GM23338 (cell line): Measurements from ENCODE around the gene GDPD5. TPM values are rescaled to one million over a fixed set of nuclear protein-coding genes. Genes with fewer than 3 reads are reported as not detected.

Source experiments
- ATAC-seq: fragments of 200-7000 bp; cut with Tn5 transposase; 3 replicates; pipeline ENCODE4 v1.9.1; 2020
- DNase-seq: peaks from one replicate; pipeline ENCODE4 v3.0.0-alpha.2; 2015; ENCODE audit warnings: low spot score
- H2AFZ ChIP-seq: fragments of 200-600 bp; sonication (generic); 2 replicates; pipeline ENCODE4 v1.8.0; 2016; ENCODE audit warnings: antibody characterized with exemption, mild to moderate bottlenecking, moderate library complexity
- H3F3A ChIP-seq: fragments of 200-600 bp; sonication (generic); replicated peaks from 2 replicates; pipeline ENCODE4 v1.8.0; 2017; ENCODE audit warnings: antibody characterized with exemption, mixed run types, low read depth
- H3K27ac ChIP-seq: fragments of 200-600 bp; sonication (generic); 2 replicates; pipeline ENCODE4 v1.6.1; 2016; ENCODE audit warnings: low read depth
- H3K27me3 ChIP-seq: fragments of 200-600 bp; sonication (generic); 2 replicates; pipeline ENCODE4 v1.8.0; 2016; ENCODE audit warnings: mild to moderate bottlenecking, mixed run types, moderate library complexity; ENCODE audit not compliant: insufficient read depth
- H3K36me3 ChIP-seq: fragments of 200-600 bp; sonication (generic); 2 replicates; pipeline ENCODE4 v1.8.0; 2016; ENCODE audit warnings: mild to moderate bottlenecking; ENCODE audit not compliant: insufficient read depth
- H3K4me1 ChIP-seq: fragments of 200-600 bp; sonication (generic); 2 replicates; pipeline ENCODE4 v1.8.0; 2016; ENCODE audit warnings: mild to moderate bottlenecking, moderate library complexity; ENCODE audit not compliant: insufficient read depth
- H3K4me2 ChIP-seq: fragments of 200-600 bp; sonication (generic); 2 replicates; pipeline ENCODE4 v1.7.1; 2017; ENCODE audit warnings: mixed run types
- H3K4me3 ChIP-seq: fragments of 200-600 bp; sonication (generic); 2 replicates; pipeline ENCODE4 v1.6.1; 2016; ENCODE audit warnings: mixed run types
- H3K79me2 ChIP-seq: fragments of 200-600 bp; sonication (generic); replicated peaks from 2 replicates; pipeline ENCODE4 v1.8.0; 2017; ENCODE audit warnings: mild to moderate bottlenecking; ENCODE audit not compliant: insufficient read depth
- H3K9me2 ChIP-seq: fragments of 200-600 bp; sonication (generic); 2 replicates; pipeline ENCODE4 v1.8.0; 2017; ENCODE audit not compliant: insufficient read depth
- H4K20me1 ChIP-seq: fragments of 200-600 bp; sonication (generic); replicated peaks from 2 replicates; pipeline ENCODE4 v1.8.0; 2017; ENCODE audit warnings: mild to moderate bottlenecking; ENCODE audit not compliant: insufficient read depth
- H3K27ac Mint-ChIP-seq: 2 replicates; pipeline ENCODE4 v1.8.0; 2020; ENCODE audit warnings: inconsistent platforms, mild to moderate bottlenecking, moderate library complexity, mixed read lengths
- H3K27me3 Mint-ChIP-seq: 3 replicates; pipeline ENCODE4 v1.8.0; 2022; ENCODE audit warnings: low read depth, mild to moderate bottlenecking, moderate library complexity, mixed read lengths, inconsistent platforms; ENCODE audit not compliant: insufficient read depth, poor library complexity
- H3K36me3 Mint-ChIP-seq: 3 replicates; pipeline ENCODE4 v1.8.0; 2021; ENCODE audit warnings: low read depth, mild to moderate bottlenecking, inconsistent platforms, moderate library complexity, mixed read lengths
- H3K4me1 Mint-ChIP-seq: 3 replicates; pipeline ENCODE4 v1.8.0; 2020; ENCODE audit warnings: mild to moderate bottlenecking, inconsistent platforms, mixed read lengths
- H3K4me3 Mint-ChIP-seq: 3 replicates; pipeline ENCODE4 v1.8.0; 2021; ENCODE audit warnings: moderate library complexity, mild to moderate bottlenecking, inconsistent platforms, mixed read lengths
- H3K9me3 Mint-ChIP-seq: 3 replicates; pipeline ENCODE4 v1.8.0; 2020; ENCODE audit warnings: moderate library complexity, mild to moderate bottlenecking, inconsistent platforms, mixed read lengths
- CREB1 ChIP-seq: fragments of 250-450 bp; sonication (Bioruptor Pico); IDR thresholded peaks from 2 replicates; pipeline ENCODE4 v1.5.0; 2020; ENCODE audit warnings: low read depth, mild to moderate bottlenecking, moderate library complexity
- CTCF ChIP-seq, 2 experiments: fragments of 200-600 bp in 1 of 2; sonication (generic) in 1 of 2; conservative IDR thresholded peaks; 2 replicates each; pipeline versions ENCODE4 v1.5.1 to v1.6.1; 2016 to 2017; ENCODE audit warnings: antibody characterized with exemption in 2 of 2, low read depth in 2 of 2, mild to moderate bottlenecking in 2 of 2, moderate library complexity in 1 of 2
- EZH2 ChIP-seq: fragments of 200-600 bp; sonication (generic); IDR thresholded peaks from one replicate; pipeline ENCODE4 v1.8.0; 2017; ENCODE audit warnings: antibody characterized with exemption, mild to moderate bottlenecking, low read depth; ENCODE audit not compliant: unreplicated experiment
- EZH2phosphoT487 ChIP-seq: fragments of 200-600 bp; sonication (generic); IDR thresholded peaks from one replicate; pipeline ENCODE4 v1.8.1; 2018; ENCODE audit warnings: antibody characterized with exemption; ENCODE audit not compliant: unreplicated experiment
- JUNB ChIP-seq: IDR thresholded peaks from one replicate; pipeline ENCODE4 v1.6.1; 2016; ENCODE audit warnings: antibody characterized with exemption; ENCODE audit not compliant: unreplicated experiment
- NANOG ChIP-seq: IDR thresholded peaks from 2 replicates; pipeline ENCODE4 v1.6.1; 2016; ENCODE audit warnings: antibody characterized with exemption, borderline replicate concordance
- POLR2AphosphoS5 ChIP-seq: IDR thresholded peaks from 2 replicates; pipeline ENCODE4 v1.6.1; 2016; ENCODE audit warnings: antibody characterized with exemption, low read depth
- REST ChIP-seq: IDR thresholded peaks from one replicate; pipeline ENCODE4 v1.6.1; 2018; ENCODE audit warnings: antibody characterized with exemption; ENCODE audit not compliant: unreplicated experiment
- STAT1 ChIP-seq: IDR thresholded peaks from one replicate; pipeline ENCODE4 v1.6.1; 2016; ENCODE audit warnings: antibody characterized with exemption; ENCODE audit not compliant: unreplicated experiment
- ZNF114 ChIP-seq: fragments of 250-450 bp; sonication (Bioruptor Pico); IDR thresholded peaks from 2 replicates; pipeline ENCODE4 v1.5.0; 2020; ENCODE audit warnings: mild to moderate bottlenecking, moderate library complexity
- ZNF331 ChIP-seq: fragments of 250-450 bp; sonication (Bioruptor Pico); IDR thresholded peaks from 2 replicates; pipeline ENCODE4 v1.5.0; 2020; ENCODE audit warnings: low read depth, mild to moderate bottlenecking, moderate library complexity
- polyA plus RNA-seq: library from polyadenylated mRNA; unstranded; fragments of >200 nt; fragmentation: Nextera tagmentation; extraction: Ambion mirVana; gene quantifications from 2 replicates; pipeline ENCODE4 v1.2.1, GENCODE V29; 2016
- total RNA-seq: library from RNA; depleted of rRNA; stranded (reverse); fragments of >200 nt; shearing (Covaris generic); gene quantifications from 2 replicates; pipeline ENCODE4 v1.2.3, GENCODE V29; 2014
- TF ChIP-seq, protein P1 (sequence below): IDR thresholded peaks from 2 replicates; pipeline ENCODE4 v1.6.1; 2016; ENCODE audit warnings: antibody characterized with exemption
- TF ChIP-seq, protein P2 (sequence below): fragments of 250-450 bp; sonication (Bioruptor Pico); IDR thresholded peaks from 2 replicates; pipeline ENCODE4 v1.5.0; 2020; ENCODE audit warnings: mild to moderate bottlenecking, moderate library complexity

The GDPD5 gene
- total and polyA plus RNA-seq, 2 experiments from 2014 or later = 1.6 to 4.9 TPM

DNA sequence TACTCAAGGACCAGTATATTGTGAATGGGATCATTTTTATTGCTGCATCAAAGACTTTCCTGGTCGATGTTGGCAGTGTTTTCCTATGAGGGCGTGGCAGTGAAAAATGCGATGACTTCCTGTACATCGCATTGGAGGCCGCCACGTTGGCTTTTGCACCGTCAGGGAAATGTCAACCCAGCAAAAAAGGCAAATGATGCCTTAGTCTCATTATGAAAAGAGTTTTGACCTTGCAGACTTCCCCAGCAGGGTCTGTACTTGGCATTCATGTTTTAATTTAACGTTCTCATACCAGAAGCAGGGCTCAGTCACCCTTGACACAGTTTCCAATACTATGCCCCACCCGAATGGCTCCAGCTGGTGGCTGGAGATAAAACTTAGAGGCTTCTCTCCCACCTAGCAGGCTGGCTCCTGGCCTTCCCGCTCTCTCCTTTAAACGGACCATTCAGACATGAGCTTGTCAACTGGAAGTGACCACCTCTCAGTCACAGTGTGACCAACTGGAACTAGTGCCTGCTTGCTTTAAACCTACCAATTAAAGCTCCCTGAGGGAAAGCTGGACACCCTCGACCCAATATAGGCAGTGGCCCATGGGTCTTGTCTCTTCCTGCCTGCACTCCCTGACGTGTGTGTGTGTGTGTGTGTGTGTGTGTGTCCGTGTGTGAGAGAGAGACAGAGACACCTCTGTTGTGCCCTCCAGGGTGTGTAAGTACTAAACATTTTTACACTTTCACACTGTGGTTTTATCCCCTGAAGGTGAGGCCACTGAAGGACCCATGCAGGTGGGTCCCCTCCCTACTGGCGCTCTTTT lies 8.7 kb upstream of the GDPD5 start:
- H3K27me3 Mint-ChIP-seq = peaks cover 16% of the 10 kb centered on the region
- no peak overlapping the region for H2AFZ ChIP-seq
- no peaks in the 10 kb centered on the region for H3K79me2 ChIP-seq
- H3K4me1 Mint-ChIP-seq = peaks cover 19% of the 10 kb centered on the region
- H3K4me2 ChIP-seq = no peak overlapping the region
- H3K4me3 Mint-ChIP-seq = no peak overlapping the region
- no peaks in the 10 kb centered on the region for H3F3A ChIP-seq
- no peaks in the 10 kb centered on the region for H4K20me1 ChIP-seq
- H3K36me3 Mint-ChIP-seq = no peaks in the 10 kb centered on the region
- H3K9me2 ChIP-seq = no peaks in the 10 kb centered on the region
- TF ChIP-seq CREB1 = no peak
- no peak for TF ChIP-seq STAT1
- no peak for TF ChIP-seq POLR2AphosphoS5
- no peak for TF ChIP-seq JUNB
- TF ChIP-seq REST = no peak
- TF ChIP-seq, protein P1, sequence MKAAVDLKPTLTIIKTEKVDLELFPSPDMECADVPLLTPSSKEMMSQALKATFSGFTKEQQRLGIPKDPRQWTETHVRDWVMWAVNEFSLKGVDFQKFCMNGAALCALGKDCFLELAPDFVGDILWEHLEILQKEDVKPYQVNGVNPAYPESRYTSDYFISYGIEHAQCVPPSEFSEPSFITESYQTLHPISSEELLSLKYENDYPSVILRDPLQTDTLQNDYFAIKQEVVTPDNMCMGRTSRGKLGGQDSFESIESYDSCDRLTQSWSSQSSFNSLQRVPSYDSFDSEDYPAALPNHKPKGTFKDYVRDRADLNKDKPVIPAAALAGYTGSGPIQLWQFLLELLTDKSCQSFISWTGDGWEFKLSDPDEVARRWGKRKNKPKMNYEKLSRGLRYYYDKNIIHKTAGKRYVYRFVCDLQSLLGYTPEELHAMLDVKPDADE = no peak
- TF ChIP-seq EZH2phosphoT487 = no peak
- TF ChIP-seq NANOG = no peak
- TF ChIP-seq EZH2 = no peak
- no peak for TF ChIP-seq CTCF (conservative IDR thresholded peaks at IDR 0.05; ENCODE audit: low read depth in 2 of 2)
- no peak for TF ChIP-seq ZNF331
- TF ChIP-seq ZNF114 (CRISPR knock-in tag) = no peak
- TF ChIP-seq, protein P2, sequence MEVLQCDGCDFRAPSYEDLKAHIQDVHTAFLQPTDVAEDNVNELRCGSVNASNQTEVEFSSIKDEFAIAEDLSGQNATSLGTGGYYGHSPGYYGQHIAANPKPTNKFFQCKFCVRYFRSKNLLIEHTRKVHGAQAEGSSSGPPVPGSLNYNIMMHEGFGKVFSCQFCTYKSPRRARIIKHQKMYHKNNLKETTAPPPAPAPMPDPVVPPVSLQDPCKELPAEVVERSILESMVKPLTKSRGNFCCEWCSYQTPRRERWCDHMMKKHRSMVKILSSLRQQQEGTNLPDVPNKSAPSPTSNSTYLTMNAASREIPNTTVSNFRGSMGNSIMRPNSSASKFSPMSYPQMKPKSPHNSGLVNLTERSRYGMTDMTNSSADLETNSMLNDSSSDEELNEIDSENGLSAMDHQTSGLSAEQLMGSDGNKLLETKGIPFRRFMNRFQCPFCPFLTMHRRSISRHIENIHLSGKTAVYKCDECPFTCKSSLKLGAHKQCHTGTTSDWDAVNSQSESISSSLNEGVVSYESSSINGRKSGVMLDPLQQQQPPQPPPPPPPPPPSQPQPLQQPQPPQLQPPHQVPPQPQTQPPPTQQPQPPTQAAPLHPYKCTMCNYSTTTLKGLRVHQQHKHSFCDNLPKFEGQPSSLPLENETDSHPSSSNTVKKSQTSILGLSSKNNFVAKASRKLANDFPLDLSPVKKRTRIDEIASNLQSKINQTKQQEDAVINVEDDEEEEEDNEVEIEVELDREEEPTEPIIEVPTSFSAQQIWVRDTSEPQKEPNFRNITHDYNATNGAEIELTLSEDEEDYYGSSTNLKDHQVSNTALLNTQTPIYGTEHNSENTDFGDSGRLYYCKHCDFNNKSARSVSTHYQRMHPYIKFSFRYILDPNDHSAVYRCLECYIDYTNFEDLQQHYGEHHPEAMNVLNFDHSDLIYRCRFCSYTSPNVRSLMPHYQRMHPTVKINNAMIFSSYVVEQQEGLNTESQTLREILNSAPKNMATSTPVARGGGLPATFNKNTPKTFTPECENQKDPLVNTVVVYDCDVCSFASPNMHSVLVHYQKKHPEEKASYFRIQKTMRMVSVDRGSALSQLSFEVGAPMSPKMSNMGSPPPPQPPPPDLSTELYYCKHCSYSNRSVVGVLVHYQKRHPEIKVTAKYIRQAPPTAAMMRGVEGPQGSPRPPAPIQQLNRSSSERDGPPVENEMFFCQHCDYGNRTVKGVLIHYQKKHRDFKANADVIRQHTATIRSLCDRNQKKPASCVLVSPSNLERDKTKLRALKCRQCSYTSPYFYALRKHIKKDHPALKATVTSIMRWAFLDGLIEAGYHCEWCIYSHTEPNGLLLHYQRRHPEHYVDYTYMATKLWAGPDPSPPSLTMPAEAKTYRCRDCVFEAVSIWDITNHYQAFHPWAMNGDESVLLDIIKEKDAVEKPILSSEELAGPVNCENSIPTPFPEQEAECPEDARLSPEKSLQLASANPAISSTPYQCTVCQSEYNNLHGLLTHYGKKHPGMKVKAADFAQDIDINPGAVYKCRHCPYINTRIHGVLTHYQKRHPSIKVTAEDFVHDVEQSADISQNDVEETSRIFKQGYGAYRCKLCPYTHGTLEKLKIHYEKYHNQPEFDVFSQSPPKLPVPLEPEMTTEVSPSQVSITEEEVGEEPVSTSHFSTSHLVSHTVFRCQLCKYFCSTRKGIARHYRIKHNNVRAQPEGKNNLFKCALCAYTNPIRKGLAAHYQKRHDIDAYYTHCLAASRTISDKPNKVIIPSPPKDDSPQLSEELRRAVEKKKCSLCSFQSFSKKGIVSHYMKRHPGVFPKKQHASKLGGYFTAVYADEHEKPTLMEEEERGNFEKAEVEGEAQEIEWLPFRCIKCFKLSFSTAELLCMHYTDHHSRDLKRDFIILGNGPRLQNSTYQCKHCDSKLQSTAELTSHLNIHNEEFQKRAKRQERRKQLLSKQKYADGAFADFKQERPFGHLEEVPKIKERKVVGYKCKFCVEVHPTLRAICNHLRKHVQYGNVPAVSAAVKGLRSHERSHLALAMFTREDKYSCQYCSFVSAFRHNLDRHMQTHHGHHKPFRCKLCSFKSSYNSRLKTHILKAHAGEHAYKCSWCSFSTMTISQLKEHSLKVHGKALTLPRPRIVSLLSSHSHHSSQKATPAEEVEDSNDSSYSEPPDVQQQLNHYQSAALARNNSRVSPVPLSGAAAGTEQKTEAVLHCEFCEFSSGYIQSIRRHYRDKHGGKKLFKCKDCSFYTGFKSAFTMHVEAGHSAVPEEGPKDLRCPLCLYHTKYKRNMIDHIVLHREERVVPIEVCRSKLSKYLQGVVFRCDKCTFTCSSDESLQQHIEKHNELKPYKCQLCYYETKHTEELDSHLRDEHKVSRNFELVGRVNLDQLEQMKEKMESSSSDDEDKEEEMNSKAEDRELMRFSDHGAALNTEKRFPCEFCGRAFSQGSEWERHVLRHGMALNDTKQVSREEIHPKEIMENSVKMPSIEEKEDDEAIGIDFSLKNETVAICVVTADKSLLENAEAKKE (CRISPR knock-in tag) = no peak
- H3K4me1 ChIP-seq = peaks cover 4% of the 10 kb centered on the region; the same call in 1 of the 2 replicates
- DNase-seq = no peak
- H3K36me3 ChIP-seq = no peaks in the 10 kb centered on the region
- H3K4me3 ChIP-seq = no peak overlapping the region
- H3K9me3 Mint-ChIP-seq = no peaks in the 10 kb centered on the region
- H3K27ac ChIP-seq = no peak overlapping the region
- ATAC-seq = no peak
- H3K27me3 ChIP-seq = no peaks in the 10 kb centered on the region
- H3K27ac Mint-ChIP-seq = no peak overlapping the region
